Neural cell (in vitro differentiated cells): Measurements from ENCODE around the gene CFAP100. TPM values are rescaled to one million over a fixed set of nuclear protein-coding genes. Genes with fewer than 3 reads are reported as not detected.

Experiments used
- H2AFZ ChIP-seq: fragments of 200-600, 300-800 bp; sonication (generic), shearing (Covaris generic); 2 replicates; pipeline ENCODE4 v1.6.0; 2014; ENCODE audit warnings: low read depth, mild to moderate bottlenecking, antibody characterized with exemption, low read length, moderate library complexity
- H3F3A ChIP-seq: fragments of 200-600 bp; shearing (Covaris generic); 2 replicates; pipeline ENCODE4 v1.6.1; 2016; ENCODE audit warnings: mild to moderate bottlenecking, moderate library complexity, mixed read lengths, antibody characterized with exemption, low read length; ENCODE audit not compliant: insufficient read depth, poor library complexity, severe bottlenecking
- H3K27ac ChIP-seq: fragments of 200-600, 300-800 bp; sonication (generic), shearing (Covaris generic); 2 replicates; pipeline ENCODE4 v1.5.1; 2014; ENCODE audit warnings: mild to moderate bottlenecking, low read length, moderate library complexity
- H3K27me3 ChIP-seq: fragments of 300-800, 200-600 bp; sonication (generic), shearing (Covaris generic); 2 replicates; pipeline ENCODE4 v1.6.0; 2014; ENCODE audit warnings: mild to moderate bottlenecking, low read depth, low read length, moderate library complexity; ENCODE audit not compliant: insufficient read depth
- H3K36me3 ChIP-seq: fragments of 300-800, 200-600 bp; sonication (generic), shearing (Covaris generic); 2 replicates; pipeline ENCODE4 v1.5.1; 2014; ENCODE audit warnings: mild to moderate bottlenecking, antibody characterized with exemption, low read length, moderate library complexity; ENCODE audit not compliant: insufficient read depth
- H3K4me2 ChIP-seq: fragments of 300-800, 200-600 bp; sonication (generic), shearing (Covaris generic); 2 replicates; pipeline ENCODE4 v1.6.0; 2014; ENCODE audit warnings: mild to moderate bottlenecking, low read length
- H3K4me3 ChIP-seq: fragments of 300-800, 200-600 bp; sonication (generic), shearing (Covaris generic); 2 replicates; pipeline ENCODE4 v1.5.1; 2014; ENCODE audit warnings: mild to moderate bottlenecking, low read length, moderate library complexity
- H3K79me2 ChIP-seq: fragments of 200-600 bp; shearing (Covaris generic); replicated peaks from 2 replicates; pipeline ENCODE4 v1.6.0; 2014; ENCODE audit warnings: mild to moderate bottlenecking, low read length, moderate library complexity; ENCODE audit not compliant: insufficient read depth
- H3K9ac ChIP-seq: fragments of 300-800, 200-600 bp; sonication (generic), shearing (Covaris generic); 2 replicates; pipeline ENCODE4 v1.6.1; 2016; ENCODE audit warnings: mild to moderate bottlenecking, low read length, mixed read lengths
- H3K9me2 ChIP-seq: fragments of 200-600 bp; shearing (Covaris generic); 2 replicates; pipeline ENCODE4 v1.6.1; 2016; ENCODE audit warnings: mild to moderate bottlenecking, low read length, mixed read lengths; ENCODE audit not compliant: insufficient read depth
- H3K9me3 ChIP-seq: fragments of 200-600, 300-800 bp; sonication (generic), shearing (Covaris generic); 2 replicates; pipeline ENCODE4 v1.6.1; 2016; ENCODE audit warnings: mild to moderate bottlenecking, mixed run types, low read length, moderate library complexity, mixed read lengths
- H4K20me1 ChIP-seq: fragments of 200-600 bp; shearing (Covaris generic); 2 replicates; pipeline ENCODE4 v1.6.1; 2016; ENCODE audit warnings: mild to moderate bottlenecking, mixed run types; ENCODE audit not compliant: insufficient read depth
- CTCF ChIP-seq: fragments of 450-650 bp; IDR thresholded peaks from 2 replicates; pipeline ENCODE4 v1.5.1; 2014; ENCODE audit warnings: antibody characterized with exemption, mild to moderate bottlenecking, moderate library complexity; ENCODE audit not compliant: poor library complexity, severe bottlenecking
- EP300 ChIP-seq: fragments of 450-650 bp; conservative IDR thresholded peaks from 2 replicates; pipeline ENCODE4 v1.6.1; 2014; ENCODE audit warnings: antibody characterized with exemption, mild to moderate bottlenecking, moderate library complexity; ENCODE audit not compliant: poor library complexity, severe bottlenecking
- EZH2 ChIP-seq: fragments of 200-600, 300-800 bp; shearing (Covaris generic), sonication (generic); IDR thresholded peaks from 2 replicates; pipeline ENCODE4 v1.6.1; 2014; ENCODE audit warnings: antibody characterized with exemption, low read length, borderline replicate concordance, mild to moderate bottlenecking; ENCODE audit not compliant: insufficient read depth, poor library complexity, severe bottlenecking
- MXI1 ChIP-seq: fragments of 450-650 bp; conservative IDR thresholded peaks from 2 replicates; pipeline ENCODE4 v1.6.1; 2014; ENCODE audit warnings: antibody characterized with exemption, mild to moderate bottlenecking; ENCODE audit not compliant: poor library complexity, severe bottlenecking
- POLR2AphosphoS5 ChIP-seq: IDR thresholded peaks from 2 replicates; pipeline ENCODE4 v1.6.1; 2012
- RAD21 ChIP-seq: fragments of 450-650 bp; conservative IDR thresholded peaks from 2 replicates; pipeline ENCODE4 v1.6.1; 2014; ENCODE audit warnings: antibody characterized with exemption, mild to moderate bottlenecking, moderate library complexity
- REST ChIP-seq: IDR thresholded peaks from 2 replicates; pipeline ENCODE4 v1.6.1; 2012; ENCODE audit warnings: borderline replicate concordance
- SMC3 ChIP-seq: fragments of 450-650 bp; conservative IDR thresholded peaks from 2 replicates; pipeline ENCODE4 v1.6.1; 2014; ENCODE audit warnings: antibody characterized with exemption, mild to moderate bottlenecking, moderate library complexity; ENCODE audit not compliant: poor library complexity
- TAF1 ChIP-seq: IDR thresholded peaks from 2 replicates; pipeline ENCODE4 v1.6.1; 2012; ENCODE audit warnings: low read depth
- polyA plus RNA-seq: library from polyadenylated mRNA; depleted of rRNA; stranded (reverse); fragments of >200 nt; gene quantifications from 2 replicates; pipeline ENCODE4 v1.2.3, GENCODE V29; 2014

CFAP100 gene
- polyA plus RNA-seq, 1 donor from 2014 or later, result not detected

- no peaks in the 10 kb centered on the region for H4K20me1 ChIP-seq
- no peak overlapping the region for H3K9ac ChIP-seq
- H3K36me3 ChIP-seq, result no peaks in the 10 kb centered on the region
Observed at GRCh38 chr3:126345641-126346460, 48.9 kb upstream of the CFAP100 start.

GRCh38 chr3:126346466-126346865, 48.2 kb upstream of the CFAP100 start:
- Histone ChIP-seq H3K9me3 (no peaks in the 10 kb centered on the region), H3K4me3 (no peak overlapping the region), H3K9ac (no peak overlapping the region)
- TF ChIP-seq RAD21 (no peak), CTCF (no peak), MXI1 (no peak), POLR2AphosphoS5 (no peak), EP300 (no peak)

More at GRCh38 chr3:126345641-126346460, 48.9 kb upstream of the CFAP100 start:
- no peak overlapping the region for H3K4me3 ChIP-seq
- H3K9me3 ChIP-seq, result no peaks in the 10 kb centered on the region
- H3K27ac ChIP-seq, result no peak overlapping the region
- no peaks in the 10 kb centered on the region for H3K9me2 ChIP-seq
- H3K4me2 ChIP-seq, result no peak overlapping the region
- TF ChIP-seq EP300 (no peak), TAF1 (no peak), REST (no peak), RAD21 (no peak), SMC3 (no peak), POLR2AphosphoS5 (no peak), EZH2 (no peak), MXI1 (no peak), CTCF (no peak)
- no peak overlapping the region for H2AFZ ChIP-seq
- H3K27me3 ChIP-seq, result no peaks in the 10 kb centered on the region
- H3F3A ChIP-seq, result no peaks in the 10 kb centered on the region
- no peaks in the 10 kb centered on the region for H3K79me2 ChIP-seq

More at GRCh38 chr3:126346466-126346865, 48.2 kb upstream of the CFAP100 start:
- Histone ChIP-seq H4K20me1 (no peaks in the 10 kb centered on the region), H3K27me3 (no peaks in the 10 kb centered on the region), H3F3A (no peaks in the 10 kb centered on the region), H3K9me2 (no peaks in the 10 kb centered on the region), H3K27ac (no peak overlapping the region), H2AFZ (no peak overlapping the region), H3K79me2 (no peaks in the 10 kb centered on the region), H3K4me2 (no peak overlapping the region), H3K36me3 (no peaks in the 10 kb centered on the region)
